OCI-LY3 (cell line): ENCODE results near the gene SP140.

Experiments
- EZH2phosphoT487 ChIP-seq: fragments of 200-600 bp; shearing (Covaris generic); IDR thresholded peaks from 2 replicates; pipeline ENCODE4 v1.6.1; 2018; ENCODE audit warnings: antibody characterized with exemption, mixed run types, low read depth
- TF ChIP-seq, protein P1 (sequence below): fragments of 200-600, 300-600 bp; sonication (generic); IDR thresholded peaks from 2 replicates; pipeline ENCODE4 v1.5.1; 2014; ENCODE audit warnings: antibody characterized with exemption, low read length, low read depth

DNA sequence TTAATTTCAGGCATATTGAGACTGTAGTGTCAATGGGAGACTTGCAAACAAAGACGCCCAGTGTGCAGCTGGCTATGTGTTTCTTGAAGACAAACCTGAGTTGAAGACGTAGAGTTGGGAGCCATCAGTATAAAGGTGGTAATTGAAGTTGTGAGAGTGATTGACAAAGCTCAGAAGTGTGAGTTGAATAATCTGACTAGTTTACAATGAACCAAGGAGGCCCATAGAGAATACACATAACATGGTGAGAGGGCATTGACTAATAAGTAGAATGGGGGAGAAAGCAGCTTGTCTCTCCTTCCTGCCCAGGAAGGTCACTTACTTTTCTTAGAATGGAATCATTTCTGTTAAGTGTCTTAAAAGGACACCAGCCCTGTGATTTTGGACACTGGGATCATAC lies 19.8 kb upstream of the SP140 start:
- TF ChIP-seq EZH2phosphoT487: no peak
- TF ChIP-seq, protein P1, sequence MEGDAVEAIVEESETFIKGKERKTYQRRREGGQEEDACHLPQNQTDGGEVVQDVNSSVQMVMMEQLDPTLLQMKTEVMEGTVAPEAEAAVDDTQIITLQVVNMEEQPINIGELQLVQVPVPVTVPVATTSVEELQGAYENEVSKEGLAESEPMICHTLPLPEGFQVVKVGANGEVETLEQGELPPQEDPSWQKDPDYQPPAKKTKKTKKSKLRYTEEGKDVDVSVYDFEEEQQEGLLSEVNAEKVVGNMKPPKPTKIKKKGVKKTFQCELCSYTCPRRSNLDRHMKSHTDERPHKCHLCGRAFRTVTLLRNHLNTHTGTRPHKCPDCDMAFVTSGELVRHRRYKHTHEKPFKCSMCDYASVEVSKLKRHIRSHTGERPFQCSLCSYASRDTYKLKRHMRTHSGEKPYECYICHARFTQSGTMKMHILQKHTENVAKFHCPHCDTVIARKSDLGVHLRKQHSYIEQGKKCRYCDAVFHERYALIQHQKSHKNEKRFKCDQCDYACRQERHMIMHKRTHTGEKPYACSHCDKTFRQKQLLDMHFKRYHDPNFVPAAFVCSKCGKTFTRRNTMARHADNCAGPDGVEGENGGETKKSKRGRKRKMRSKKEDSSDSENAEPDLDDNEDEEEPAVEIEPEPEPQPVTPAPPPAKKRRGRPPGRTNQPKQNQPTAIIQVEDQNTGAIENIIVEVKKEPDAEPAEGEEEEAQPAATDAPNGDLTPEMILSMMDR: no peak
